Ascending aorta (tissue), 2 donors: Measurements from ENCODE around the gene PUM1. TPM values are rescaled to one million over a fixed set of nuclear protein-coding genes. Genes with fewer than 3 reads are reported as not detected.

Experiments used
- DNase-seq, 2 donors: peaks; one replicate each; pipeline ENCODE4 v3.0.0-alpha.2; 2019; ENCODE audit warnings: low spot score in 2 of 2
- H3K27ac ChIP-seq, 2 donors: fragments of 200-600 bp; sonication (generic); one replicate each; pipeline ENCODE4 v1.5.1; 2016 to 2017; ENCODE audit warnings: mild to moderate bottlenecking in 1 of 2
- H3K27me3 ChIP-seq: fragments of 200-600 bp; sonication (generic); one replicate; pipeline ENCODE4 v1.5.1; 2017
- H3K36me3 ChIP-seq, 2 donors: fragments of 200-600 bp; sonication (generic); one replicate each; pipeline ENCODE4 v1.5.1; 2016
- H3K4me1 ChIP-seq, 2 donors: fragments of 200-600 bp; sonication (generic); one replicate each; pipeline ENCODE4 v1.5.1; 2016 to 2017; ENCODE audit warnings: mild to moderate bottlenecking in 1 of 2
- H3K4me3 ChIP-seq, 2 donors: fragments of 200-600 bp; sonication (generic); one replicate each; pipeline ENCODE4 v1.5.1; 2016 to 2017; ENCODE audit warnings: mild to moderate bottlenecking in 1 of 2
- H3K9me3 ChIP-seq, 2 donors: fragments of 200-600 bp; sonication (generic); one replicate each; pipeline ENCODE4 v1.5.1; 2016
- CTCF ChIP-seq, 3 experiments: fragments of 200-600 bp in 2 of 3; fragments of 450-650 bp in 1 of 3; sonication (generic) in 2 of 3; IDR thresholded peaks; one replicate each; pipeline ENCODE4 v1.5.1; 2016 to 2019; ENCODE audit warnings: antibody characterized with exemption in 3 of 3, mild to moderate bottlenecking in 1 of 3, moderate library complexity in 1 of 3
- intact Hi-C: fragments of 100-400 bp; cut with DNase I; formaldehyde crosslinking; loops from one replicate; pipeline ENCODE4 v1.15.1; 2023
- total RNA-seq: library from RNA; depleted of rRNA; stranded (reverse); fragments of >200 nt; gene quantifications from one replicate; pipeline ENCODE4 v1.1.0, GENCODE V29; 2016

Gene PUM1
- total RNA-seq, 1 donor from 2014 or later, result 52.3 TPM

GRCh38 chr1:30890502-30891226 lies 174.9 kb downstream of the PUM1 start:
- H3K9me3 ChIP-seq, result no peaks in the 10 kb centered on the region
- H3K27me3 ChIP-seq, result no peaks in the 10 kb centered on the region
- peak overlapping the region; percentile 30 to 93 for H3K27ac ChIP-seq
- intact Hi-C loops, result no loop called here
- no peak overlapping the region for H3K4me3 ChIP-seq
- no peak for TF ChIP-seq CTCF (IDR thresholded peaks at IDR 0.05)
- no peak for DNase-seq
- H3K36me3 ChIP-seq, result no peaks in the 10 kb centered on the region
- peaks cover 12 to 56% of the 10 kb centered on the region in 2 donors for H3K4me1 ChIP-seq

GRCh38 chr1:30889511-30889910 lies 176.0 kb downstream of the PUM1 start:
- TF ChIP-seq CTCF (IDR thresholded peaks at IDR 0.05), result no peak
- Histone ChIP-seq H3K27me3 (no peaks in the 10 kb centered on the region), H3K4me1 (peaks cover 12 to 54% of the 10 kb centered on the region in 2 donors), H3K4me3 (no peak overlapping the region), H3K27ac (peak overlapping the region; percentile 93 to 97), H3K9me3 (no peaks in the 10 kb centered on the region), H3K36me3 (no peaks in the 10 kb centered on the region)
- intact Hi-C loops, result no loop called here
- no peak for DNase-seq

- Histone ChIP-seq H3K27ac (peak overlapping the region; percentile 93 to 97), H3K4me3 (no peak overlapping the region), H3K36me3 (no peaks in the 10 kb centered on the region), H3K9me3 (no peaks in the 10 kb centered on the region), H3K4me1 (peaks cover 12 to 54% of the 10 kb centered on the region in 2 donors), H3K27me3 (no peaks in the 10 kb centered on the region)
- intact Hi-C loops, result loop anchor here (1.0 kb wide), 2 partner anchors 18 to 65 kb away; no protein-coding TSS in a partner anchor
- DNase-seq, result no peak
- TF ChIP-seq CTCF (IDR thresholded peaks at IDR 0.05), result no peak
These were observed 176.5 kb downstream of the PUM1 start for GRCh38 chr1:30888975-30889374.

- intact Hi-C loops, result loop anchor here (1.0 kb wide), 2 partner anchors 19 to 64 kb away; no protein-coding TSS in a partner anchor
- DNase-seq, result peak; percentile 56 to 94
- Histone ChIP-seq H3K9me3 (no peaks in the 10 kb centered on the region), H3K4me1 (peaks cover 12 to 52% of the 10 kb centered on the region in 2 donors), H3K27me3 (no peaks in the 10 kb centered on the region), H3K36me3 (no peaks in the 10 kb centered on the region), H3K27ac (peak overlapping the region; percentile 93 to 97), H3K4me3 (peak overlapping the region in 1 of 2 donors; percentile 3)
- TF ChIP-seq CTCF (IDR thresholded peaks at IDR 0.05), result no peak
These were observed 177.1 kb downstream of the PUM1 start for GRCh38 chr1:30888391-30888790.

- peak in 1 of 2 donors; percentile 82 for DNase-seq
- H3K27ac ChIP-seq, result peak overlapping the region; percentile 93 to 97
- peak overlapping the region in 1 of 2 donors; percentile 3 for H3K4me3 ChIP-seq
- no peaks in the 10 kb centered on the region for H3K9me3 ChIP-seq
- intact Hi-C loops, result loop anchor here (1.0 kb wide), 2 partner anchors 20 to 63 kb away; no protein-coding TSS in a partner anchor
- H3K4me1 ChIP-seq, result peaks cover 12 to 50% of the 10 kb centered on the region in 2 donors
- H3K27me3 ChIP-seq, result no peaks in the 10 kb centered on the region
- TF ChIP-seq CTCF (IDR thresholded peaks at IDR 0.05), result no peak
- no peaks in the 10 kb centered on the region for H3K36me3 ChIP-seq
These were observed 177.8 kb downstream of the PUM1 start for GRCh38 chr1:30887485-30888315.
